HEK293T (cell line): ENCODE results near the gene PLA2R1.

ENCODE experiments used
- ELF4 ChIP-seq: fragments of 450-650 bp; IDR thresholded peaks from 2 replicates; pipeline ENCODE4 v1.6.1; 2017; ENCODE audit warnings: antibody characterized with exemption
- LEF1 ChIP-seq: fragments of 450-650 bp; IDR thresholded peaks from 2 replicates; pipeline ENCODE4 v1.6.1; 2017; ENCODE audit warnings: mild to moderate bottlenecking, borderline replicate concordance
- SP1 ChIP-seq: fragments of 450-650 bp; IDR thresholded peaks from 2 replicates; pipeline ENCODE4 v1.6.1; 2017

- TF ChIP-seq LEF1, result no peak
- no peak for TF ChIP-seq SP1
- no peak for TF ChIP-seq ELF4
Observed at GRCh38 chr2:159998961-159999360, 63.5 kb downstream of the PLA2R1 start.
